ENCODE results near the gene MBD3L4. TPM values are rescaled to one million over a fixed set of nuclear protein-coding genes. Genes with fewer than 3 reads are reported as not detected.
"Not testable (repeated sequence)": the region's sequence is repeated elsewhere in the genome, so short reads cannot be mapped to it uniquely, and the experiment has no call there.

Gene MBD3L4
- total and polyA plus RNA-seq, 4 donors: not detected

GRCh38 chr19:7063339-7063738 is 23.4 kb upstream of the MBD3L4 start:
- TF ChIP-seq FOXA2 (IDR thresholded peaks at IDR 0.05): no peak
- TF ChIP-seq, protein P1, sequence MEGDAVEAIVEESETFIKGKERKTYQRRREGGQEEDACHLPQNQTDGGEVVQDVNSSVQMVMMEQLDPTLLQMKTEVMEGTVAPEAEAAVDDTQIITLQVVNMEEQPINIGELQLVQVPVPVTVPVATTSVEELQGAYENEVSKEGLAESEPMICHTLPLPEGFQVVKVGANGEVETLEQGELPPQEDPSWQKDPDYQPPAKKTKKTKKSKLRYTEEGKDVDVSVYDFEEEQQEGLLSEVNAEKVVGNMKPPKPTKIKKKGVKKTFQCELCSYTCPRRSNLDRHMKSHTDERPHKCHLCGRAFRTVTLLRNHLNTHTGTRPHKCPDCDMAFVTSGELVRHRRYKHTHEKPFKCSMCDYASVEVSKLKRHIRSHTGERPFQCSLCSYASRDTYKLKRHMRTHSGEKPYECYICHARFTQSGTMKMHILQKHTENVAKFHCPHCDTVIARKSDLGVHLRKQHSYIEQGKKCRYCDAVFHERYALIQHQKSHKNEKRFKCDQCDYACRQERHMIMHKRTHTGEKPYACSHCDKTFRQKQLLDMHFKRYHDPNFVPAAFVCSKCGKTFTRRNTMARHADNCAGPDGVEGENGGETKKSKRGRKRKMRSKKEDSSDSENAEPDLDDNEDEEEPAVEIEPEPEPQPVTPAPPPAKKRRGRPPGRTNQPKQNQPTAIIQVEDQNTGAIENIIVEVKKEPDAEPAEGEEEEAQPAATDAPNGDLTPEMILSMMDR (IDR thresholded peaks at IDR 0.05; ENCODE audit: low read depth, low read length, missing input control): no peak
- TF ChIP-seq EGR1 (IDR thresholded peaks at IDR 0.05; ENCODE audit: low read depth in 2 of 2): no peak
- TF ChIP-seq NR2F2 (IDR thresholded peaks at IDR 0.05): no peak
- no peak for TF ChIP-seq RXRA (IDR thresholded peaks at IDR 0.05)
- TF ChIP-seq TAF1 (conservative IDR thresholded peaks at IDR 0.05): no peak
- TF ChIP-seq RAD21 (IDR thresholded peaks at IDR 0.05): no peak
- TF ChIP-seq ATF3 (IDR thresholded peaks at IDR 0.05): no peak
- no peak for TF ChIP-seq MAX (IDR thresholded peaks at IDR 0.05)
- TF ChIP-seq FOXA1 (IDR thresholded peaks at IDR 0.05): no peak
- no peak for TF ChIP-seq HNF4G (IDR thresholded peaks at IDR 0.05)
- no peak for DNase-seq (ENCODE audit: low spot score)
- no peak overlapping the region for H3K27ac ChIP-seq (ENCODE audit: low read depth in 1 of 2, low read length in 2 of 2)
- WGBS: 75% methylated on average over 4 of the region's 4 CpGs
- no peaks in the 10 kb centered on the region for H3K9me3 ChIP-seq (ENCODE audit: control insufficient read depth in 4 of 4, low read length in 3 of 4)
- no peak overlapping the region for H3K9ac ChIP-seq (ENCODE audit: low read depth in 1 of 2, low read length in 2 of 2)
- no peak overlapping the region for H3K4me3 ChIP-seq (ENCODE audit: low read depth in 1 of 3, low read length in 3 of 3)
- H3K36me3 ChIP-seq (ENCODE audit: control insufficient read depth in 4 of 4, insufficient read depth in 3 of 4, low read depth in 1 of 4, low read length in 3 of 4): no peaks in the 10 kb centered on the region
- H3K4me1 ChIP-seq (ENCODE audit: control insufficient read depth in 4 of 4, insufficient read depth in 4 of 4, low read length in 3 of 4): no peaks in the 10 kb centered on the region
- H3K27me3 ChIP-seq (ENCODE audit: control insufficient read depth in 4 of 4, insufficient read depth in 4 of 4, low read length in 3 of 4): no peaks in the 10 kb centered on the region

DNA sequence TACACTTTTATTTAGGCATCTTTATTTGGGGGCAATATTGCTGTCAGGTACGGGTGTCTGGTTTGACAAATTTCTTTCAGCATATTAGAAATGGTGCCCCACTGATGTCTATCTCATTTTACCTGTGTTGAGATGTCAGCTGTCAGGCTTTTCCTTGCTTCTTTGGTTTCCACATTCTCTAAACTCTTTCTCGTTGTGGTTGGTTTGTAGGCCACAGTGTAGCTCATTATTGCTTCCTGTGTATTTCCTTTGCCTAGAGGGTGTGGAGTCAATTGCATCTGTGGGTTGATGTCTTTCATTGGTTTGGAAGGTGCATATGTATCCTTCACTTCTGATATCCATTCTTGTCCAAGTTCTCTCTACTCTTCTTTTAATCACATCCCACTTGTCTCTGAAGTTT is 20.0 kb upstream of the MBD3L4 start:
- H3K9ac ChIP-seq (ENCODE audit: low read depth in 1 of 2, low read length in 2 of 2); H3K27ac ChIP-seq (ENCODE audit: low read depth in 1 of 2, low read length in 2 of 2); H3K4me3 ChIP-seq (ENCODE audit: low read depth in 1 of 3, low read length in 3 of 3); DNase-seq (ENCODE audit: low spot score); H3K4me1 ChIP-seq (ENCODE audit: control insufficient read depth in 4 of 4, insufficient read depth in 4 of 4, low read length in 3 of 4); H3K9me3 ChIP-seq (ENCODE audit: control insufficient read depth in 4 of 4, low read length in 3 of 4); H3K36me3 ChIP-seq (ENCODE audit: control insufficient read depth in 4 of 4, insufficient read depth in 3 of 4, low read depth in 1 of 4, low read length in 3 of 4); H3K27me3 ChIP-seq (ENCODE audit: control insufficient read depth in 4 of 4, insufficient read depth in 4 of 4, low read length in 3 of 4): not testable (repeated sequence)
- 67% methylated on average over 1 of the region's 2 CpGs for WGBS

GRCh38 chr19:7058576-7058975 is 18.6 kb upstream of the MBD3L4 start, which contains the start of gene MBD3L3:
Gene MBD3L3, minus strand, starts transcription at chr19:7058676. Its CDS starts 71 bp downstream, at chr19:7058605.
- H3K27ac ChIP-seq (ENCODE audit: low read depth in 1 of 2, low read length in 2 of 2); DNase-seq (ENCODE audit: low spot score); H3K9me3 ChIP-seq (ENCODE audit: control insufficient read depth in 4 of 4, low read length in 3 of 4); H3K36me3 ChIP-seq (ENCODE audit: control insufficient read depth in 4 of 4, insufficient read depth in 3 of 4, low read depth in 1 of 4, low read length in 3 of 4); H3K9ac ChIP-seq (ENCODE audit: low read depth in 1 of 2, low read length in 2 of 2); H3K4me1 ChIP-seq (ENCODE audit: control insufficient read depth in 4 of 4, insufficient read depth in 4 of 4, low read length in 3 of 4); H3K27me3 ChIP-seq (ENCODE audit: control insufficient read depth in 4 of 4, insufficient read depth in 4 of 4, low read length in 3 of 4); H3K4me3 ChIP-seq (ENCODE audit: low read depth in 1 of 3, low read length in 3 of 3): not testable (repeated sequence)
- WGBS: no CpG with 5 or more reads among the region's 8 CpGs

DNA sequence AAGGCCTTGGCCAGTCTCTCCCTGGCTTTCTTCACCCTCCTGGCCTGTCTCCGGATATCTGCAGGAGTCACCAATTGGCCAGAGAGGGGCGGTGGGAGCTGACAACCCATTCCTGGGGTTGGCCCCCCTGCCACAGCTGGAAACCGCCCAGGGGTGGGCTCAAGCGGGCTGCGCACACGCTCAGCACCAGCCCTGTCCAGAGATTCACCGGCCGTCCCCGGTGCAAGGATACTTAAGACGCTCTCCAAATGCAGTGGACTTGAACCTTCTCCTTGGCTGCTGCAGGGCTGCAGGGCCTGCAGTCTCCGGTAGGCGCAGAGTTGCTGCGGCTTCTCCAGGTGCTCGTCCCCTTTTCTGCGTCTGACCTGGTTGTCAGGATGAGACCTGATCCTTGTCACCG is 16.4 kb upstream of the MBD3L4 start:
- H3K9ac ChIP-seq (ENCODE audit: low read depth in 1 of 2, low read length in 2 of 2); H3K4me3 ChIP-seq (ENCODE audit: low read depth in 1 of 3, low read length in 3 of 3); H3K9me3 ChIP-seq (ENCODE audit: control insufficient read depth in 4 of 4, low read length in 3 of 4); H3K36me3 ChIP-seq (ENCODE audit: control insufficient read depth in 4 of 4, insufficient read depth in 3 of 4, low read depth in 1 of 4, low read length in 3 of 4); H3K27me3 ChIP-seq (ENCODE audit: control insufficient read depth in 4 of 4, insufficient read depth in 4 of 4, low read length in 3 of 4); H3K4me1 ChIP-seq (ENCODE audit: control insufficient read depth in 4 of 4, insufficient read depth in 4 of 4, low read length in 3 of 4); DNase-seq (ENCODE audit: low spot score); H3K27ac ChIP-seq (ENCODE audit: low read depth in 1 of 2, low read length in 2 of 2): not testable (repeated sequence)
- WGBS: 76% methylated on average over 8 of the region's 16 CpGs

DNA sequence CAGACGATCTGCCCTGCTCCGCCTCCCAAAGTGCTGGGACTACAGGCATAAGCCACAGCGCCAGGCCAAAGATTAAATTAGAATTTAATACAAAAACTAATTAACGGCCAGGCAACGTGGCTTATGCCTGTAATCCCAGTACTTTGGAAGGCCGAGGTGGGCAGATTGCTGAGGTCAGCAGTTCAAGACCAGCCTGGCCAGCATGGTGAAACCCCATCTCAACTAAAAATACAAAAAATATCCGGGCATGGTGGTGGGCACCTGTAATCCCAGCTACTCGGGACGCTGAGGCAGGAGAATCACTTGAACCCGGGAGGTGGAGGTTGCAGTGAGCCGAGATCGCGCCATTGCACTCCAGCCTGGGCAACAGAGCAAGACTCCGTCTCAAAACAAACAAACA is 15.7 kb upstream of the MBD3L4 start:
- H3K9ac ChIP-seq (ENCODE audit: low read depth in 1 of 2, low read length in 2 of 2); H3K27ac ChIP-seq (ENCODE audit: low read depth in 1 of 2, low read length in 2 of 2); H3K27me3 ChIP-seq (ENCODE audit: control insufficient read depth in 4 of 4, insufficient read depth in 4 of 4, low read length in 3 of 4); H3K4me1 ChIP-seq (ENCODE audit: control insufficient read depth in 4 of 4, insufficient read depth in 4 of 4, low read length in 3 of 4); H3K4me3 ChIP-seq (ENCODE audit: low read depth in 1 of 3, low read length in 3 of 3); H3K9me3 ChIP-seq (ENCODE audit: control insufficient read depth in 4 of 4, low read length in 3 of 4); DNase-seq (ENCODE audit: low spot score); H3K36me3 ChIP-seq (ENCODE audit: control insufficient read depth in 4 of 4, insufficient read depth in 3 of 4, low read depth in 1 of 4, low read length in 3 of 4): not testable (repeated sequence)
- 93% methylated on average over 12 of the region's 14 CpGs for WGBS

GRCh38 chr19:7054635-7055368 is 14.8 kb upstream of the MBD3L4 start:
- H3K27ac ChIP-seq (ENCODE audit: low read depth in 1 of 2, low read length in 2 of 2); H3K4me1 ChIP-seq (ENCODE audit: control insufficient read depth in 4 of 4, insufficient read depth in 4 of 4, low read length in 3 of 4); H3K4me3 ChIP-seq (ENCODE audit: low read depth in 1 of 3, low read length in 3 of 3); H3K9me3 ChIP-seq (ENCODE audit: control insufficient read depth in 4 of 4, low read length in 3 of 4); DNase-seq (ENCODE audit: low spot score); H3K36me3 ChIP-seq (ENCODE audit: control insufficient read depth in 4 of 4, insufficient read depth in 3 of 4, low read depth in 1 of 4, low read length in 3 of 4); H3K9ac ChIP-seq (ENCODE audit: low read depth in 1 of 2, low read length in 2 of 2); H3K27me3 ChIP-seq (ENCODE audit: control insufficient read depth in 4 of 4, insufficient read depth in 4 of 4, low read length in 3 of 4): not testable (repeated sequence)
- 96% methylated on average over 12 of the region's 14 CpGs for WGBS

Data from liver (tissue), 9 donors.